Mucosa of gallbladder (tissue), 1 donor: ENCODE measurements around the gene CRHR1. TPM values are rescaled to one million over a fixed set of nuclear protein-coding genes. Genes with fewer than 3 reads are reported as not detected.

Source experiments
- DNase-seq: peaks from one replicate; pipeline ENCODE4 v3.0.0-alpha.2; 2020; ENCODE audit warnings: low spot score
- total RNA-seq: library from RNA; stranded (reverse); gene quantifications from one replicate; pipeline ENCODE4 v1.2.1, GENCODE V29; 2021
- donor health status: DM: no; HTN: no; CAD: no.

Gene CRHR1
- total RNA-seq, 1 donor from 2014 or later, result not detected

DNA sequence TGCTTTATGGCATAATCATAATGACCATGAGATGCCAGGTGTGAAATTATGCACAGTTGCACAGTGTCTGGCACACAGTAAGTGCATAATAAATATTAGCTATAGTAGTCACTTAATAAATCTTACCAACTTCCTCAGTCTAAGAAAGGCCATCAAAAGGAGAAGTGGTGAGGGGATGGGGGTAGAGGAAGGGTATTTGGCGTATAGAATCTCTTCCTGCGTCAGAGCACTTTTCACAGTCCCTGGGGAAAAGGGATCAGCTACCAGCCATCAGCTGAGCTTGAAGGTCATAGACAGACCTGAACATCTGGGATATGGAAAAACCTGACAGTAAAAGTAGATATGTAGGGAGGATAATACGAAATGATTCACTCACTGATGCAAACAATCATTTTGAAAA lies 5.8 kb downstream of the CRHR1 start:
- DNase-seq, result no peak

GRCh38 chr17:45790296-45790922 lies 6.3 kb downstream of the CRHR1 start:
- DNase-seq, result no peak

DNA sequence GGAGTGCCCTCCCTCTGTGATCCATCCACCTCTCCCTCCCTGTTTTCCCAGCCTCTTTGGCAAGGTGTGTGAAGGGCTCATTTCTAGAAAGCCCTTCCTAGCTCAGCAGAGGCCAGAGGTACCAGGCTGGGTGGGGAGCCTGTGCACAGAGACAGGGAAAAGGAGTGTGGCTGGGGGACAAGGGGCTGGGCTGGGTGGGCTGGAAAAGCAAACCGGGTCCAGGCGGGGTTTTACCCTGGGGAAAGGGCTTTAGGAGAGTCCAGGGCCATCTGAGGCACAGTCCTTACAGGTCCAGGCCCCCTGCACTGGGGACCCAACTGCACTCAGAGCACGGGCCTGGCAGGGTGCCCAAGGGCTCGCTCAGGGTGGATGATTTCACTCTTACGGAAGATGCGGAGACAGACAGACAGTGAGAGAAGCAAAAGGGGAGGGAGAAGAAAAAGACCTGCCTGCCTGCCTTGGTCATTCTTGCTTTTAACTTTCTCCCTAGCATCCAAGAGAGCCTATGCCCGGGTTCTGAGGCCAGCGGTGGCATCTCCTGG lies 7.0 kb downstream of the CRHR1 start:
- no peak for DNase-seq

GRCh38 chr17:45791935-45792334 lies 7.8 kb downstream of the CRHR1 start:
- peak; percentile 16 for DNase-seq

DNA sequence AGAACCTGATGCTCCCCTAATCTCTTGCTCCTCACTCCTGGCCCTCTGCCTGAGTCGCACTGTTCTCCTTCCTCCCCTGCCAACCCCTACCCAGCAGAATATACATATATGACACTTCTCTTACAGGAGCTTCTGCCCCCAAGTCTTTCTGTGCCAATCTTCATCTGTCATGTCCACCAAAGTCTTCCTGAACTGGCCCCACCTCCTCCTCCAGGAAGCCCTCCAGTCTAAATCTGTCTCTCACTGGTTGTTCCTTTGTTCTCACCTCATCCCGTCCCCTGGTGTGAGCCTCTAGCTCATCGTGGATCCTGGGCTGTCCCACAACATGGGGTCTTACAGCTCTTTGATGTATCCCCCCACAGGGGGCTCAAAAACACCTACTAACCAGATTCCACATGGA lies 8.3 kb downstream of the CRHR1 start:
- DNase-seq, result no peak

- no peak for DNase-seq
Measured at GRCh38 chr17:45792995-45793755, 9.1 kb downstream of the CRHR1 start.

DNA sequence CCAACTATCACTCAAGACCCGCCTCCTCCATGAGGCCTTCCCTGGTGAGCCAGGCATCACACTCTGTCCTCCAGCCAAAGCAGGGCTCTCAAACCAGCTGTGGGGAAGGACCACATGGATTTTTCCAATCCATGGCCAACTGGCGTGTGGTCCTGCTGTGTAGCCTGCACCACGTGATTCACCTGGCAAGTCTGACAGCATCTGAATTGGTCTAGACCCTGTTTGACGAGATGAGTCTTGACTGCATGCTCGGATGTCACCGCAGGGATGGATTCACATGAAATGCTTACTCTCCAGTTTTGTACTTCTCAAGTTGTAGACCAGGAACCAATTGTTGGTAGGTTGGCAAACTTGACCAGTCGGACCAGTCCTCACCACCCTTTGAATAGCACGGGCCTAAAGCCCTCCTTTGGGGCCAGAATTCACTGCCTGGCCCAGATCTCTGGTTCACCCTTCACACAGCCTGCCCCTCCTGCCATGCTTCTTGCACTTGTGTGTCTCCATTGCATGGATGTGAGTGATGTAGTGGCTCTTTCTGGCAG lies 9.9 kb downstream of the CRHR1 start:
- no peak for DNase-seq

DNA sequence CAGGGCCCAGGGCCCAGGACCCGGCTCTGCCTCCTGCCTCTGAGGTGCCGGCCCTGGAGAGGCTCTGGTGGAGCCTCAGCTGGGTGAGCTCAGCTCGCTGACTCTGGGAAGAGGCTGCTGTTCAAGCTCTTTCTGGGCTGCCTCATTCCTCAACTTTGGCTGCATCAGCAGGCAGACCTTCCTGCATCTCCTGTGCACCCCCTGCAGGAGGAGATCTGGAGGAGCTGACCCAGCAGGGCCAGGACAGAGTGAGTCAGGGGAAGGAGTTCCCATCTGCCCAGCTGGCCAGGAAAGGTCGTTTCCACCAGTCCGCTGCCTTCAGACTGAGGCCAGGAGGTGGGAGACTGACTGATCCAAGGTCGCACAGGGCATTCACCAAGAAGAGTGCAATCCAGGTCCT lies 10.7 kb downstream of the CRHR1 start:
- no peak for DNase-seq

DNA sequence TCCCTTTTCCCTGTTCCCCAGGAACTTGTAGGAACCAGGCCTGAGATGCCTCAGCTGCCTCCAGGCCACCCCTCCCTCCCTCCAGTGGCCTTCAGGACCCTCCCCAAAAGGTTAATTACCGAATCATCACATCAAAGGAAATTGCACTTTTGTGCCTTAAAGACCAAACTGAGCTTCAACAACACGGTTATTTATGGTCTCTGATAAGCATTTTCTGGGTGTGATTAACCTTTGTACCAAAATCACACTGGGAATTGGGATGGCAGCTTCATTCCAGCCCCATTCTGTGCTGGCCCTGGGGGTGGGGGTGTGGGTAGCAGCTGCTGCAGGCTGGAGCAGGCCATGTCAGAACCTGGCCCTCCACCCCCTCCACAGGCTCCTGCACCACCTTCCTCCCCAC lies 16.7 kb downstream of the CRHR1 start:
- DNase-seq, result no peak

- DNase-seq, result no peak
Measured at GRCh38 chr17:45801421-45801820, 17.3 kb downstream of the CRHR1 start.

DNA sequence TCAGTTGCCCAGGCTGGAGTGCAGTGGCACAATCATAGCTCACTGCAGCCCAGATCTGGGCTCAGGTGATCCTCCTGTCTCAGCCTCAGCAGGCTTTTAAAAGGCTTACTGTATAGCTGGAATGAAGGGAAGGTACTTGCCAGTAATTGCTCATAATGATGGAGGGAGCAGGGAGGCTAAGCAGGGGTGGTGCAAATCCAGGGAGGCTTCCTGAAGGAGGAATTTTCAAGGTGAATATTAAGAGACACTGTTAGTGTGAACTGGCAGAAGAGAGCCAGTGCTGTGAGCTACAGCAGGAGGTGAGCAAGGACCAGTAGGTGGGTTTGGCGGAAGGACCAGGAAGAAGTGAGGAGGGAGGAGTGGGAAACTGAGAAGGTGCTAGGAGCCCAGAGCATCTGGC lies 24.7 kb downstream of the CRHR1 start:
- DNase-seq, result no peak

GRCh38 chr17:45809499-45809898 lies 25.4 kb downstream of the CRHR1 start:
- DNase-seq, result no peak

GRCh38 chr17:45812102-45812501 lies 28.0 kb downstream of the CRHR1 start:
- no peak for DNase-seq

GRCh38 chr17:45813048-45813725 lies 29.1 kb downstream of the CRHR1 start:
- no peak for DNase-seq

DNA sequence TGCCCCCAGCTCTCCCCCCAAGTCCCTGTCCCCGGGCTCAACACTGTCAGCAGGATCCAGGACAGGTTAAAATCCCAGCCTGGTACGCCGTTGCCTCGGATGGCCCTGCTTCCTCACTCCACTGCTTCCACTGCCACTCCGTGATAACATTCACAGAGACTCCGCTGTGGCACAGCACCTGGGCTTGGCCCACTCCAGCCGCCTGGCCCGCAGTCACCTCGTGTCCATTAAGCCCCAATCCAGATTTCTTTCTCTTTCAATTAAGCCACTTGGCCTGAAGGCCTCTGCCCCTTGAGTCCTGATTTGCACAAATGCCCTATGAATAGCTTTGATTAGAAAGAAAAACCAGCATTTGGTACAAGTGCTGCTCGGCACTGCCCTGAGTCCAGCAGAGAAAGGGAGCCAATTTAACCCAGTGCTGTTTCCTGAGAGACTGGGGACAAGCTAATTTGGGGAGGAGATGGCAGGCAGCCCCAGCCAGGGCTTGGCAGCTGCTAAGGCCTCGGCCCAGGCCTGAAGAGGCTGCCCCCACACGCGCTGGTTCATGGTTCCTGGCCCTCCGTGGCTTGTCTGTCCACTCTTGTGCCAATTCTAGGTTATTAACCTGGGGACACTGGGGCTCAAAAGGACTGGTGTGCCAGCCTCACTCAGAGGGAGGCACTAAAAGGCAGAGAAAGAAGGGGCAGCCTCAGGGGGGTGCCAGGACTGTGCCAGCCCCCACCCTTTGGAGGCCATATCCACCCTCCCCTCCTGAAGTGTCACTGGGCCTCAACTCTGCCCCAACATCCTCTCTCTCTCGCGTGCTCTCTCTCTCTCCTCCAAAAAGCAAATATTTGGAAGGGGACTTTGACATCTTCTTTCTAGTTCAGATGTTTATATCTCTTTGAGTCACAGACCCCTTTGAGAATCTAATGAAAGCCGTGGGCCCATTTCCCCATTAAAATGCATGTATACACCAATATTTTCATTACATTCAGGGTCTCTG lies 30.8 kb downstream of the CRHR1 start:
- DNase-seq, result no peak

DNA sequence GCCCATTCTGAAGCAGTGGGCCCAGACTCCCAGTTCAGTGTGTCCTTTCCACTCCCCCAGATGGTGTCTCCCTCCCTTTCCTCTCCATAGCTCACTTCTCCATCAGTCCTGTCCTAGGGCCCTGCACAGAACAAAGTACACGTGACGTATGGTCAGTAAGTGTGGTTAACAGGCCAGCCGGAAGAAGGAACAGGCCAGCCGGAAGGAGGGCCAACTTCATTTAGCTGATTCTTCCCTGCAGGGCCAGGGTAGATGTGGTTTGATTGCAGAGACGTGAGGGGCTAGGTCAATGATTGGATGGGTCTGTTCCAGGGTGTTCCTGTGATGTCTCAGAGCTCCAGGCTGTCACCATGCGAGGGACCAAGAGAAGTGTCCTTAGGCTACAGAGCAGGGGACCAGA lies 31.6 kb downstream of the CRHR1 start:
- DNase-seq, result no peak

GRCh38 chr17:45818041-45818440 lies 33.9 kb downstream of the CRHR1 start:
- DNase-seq, result no peak

- DNase-seq, result no peak
Measured at GRCh38 chr17:45818699-45819098, 34.6 kb downstream of the CRHR1 start.

- DNase-seq, result no peak
Measured at GRCh38 chr17:45819632-45820031, 35.5 kb downstream of the CRHR1 start.

- no peak for DNase-seq
Measured at GRCh38 chr17:45820052-45820780, 36.1 kb downstream of the CRHR1 start.

- DNase-seq, result no peak
Measured at GRCh38 chr17:45821147-45821546, 37.0 kb downstream of the CRHR1 start.
